MCF 10A (cell line): ENCODE data around the gene ARHGEF37. TPM values are rescaled to one million over a fixed set of nuclear protein-coding genes. Genes with fewer than 3 reads are reported as not detected.

Experiments
- BruUV-seq: library from RNA; stranded (reverse); fragments of 400-500 nt; replicated peaks from 2 replicates; lab custom pipeline; 2021; lab: Mats Ljungman, UMichigan
- CTCF ChIA-PET: fragments of 300-600 bp; sonication (Branson Sonifier 250); formaldehyde crosslinking; extraction: SDS; loops from one replicate; lab custom pipeline; 2021; ENCODE audit warnings: antibody characterized with exemption, inconsistent platforms; lab: Yijun Ruan, JAX
- POLR2A ChIA-PET: fragments of 300-600, 350-650 bp; sonication (Branson Sonifier 250); formaldehyde crosslinking; extraction: SDS; loops from one replicate; lab custom pipeline; 2020; ENCODE audit warnings: antibody characterized with exemption, inconsistent platforms; lab: Yijun Ruan, JAX
- DNase-seq: peaks from one replicate; pipeline ENCODE4 v3.0.0-alpha.2; 2018; ENCODE audit not compliant: unreplicated experiment
- H3K27ac Mint-ChIP-seq: one replicate; pipeline ENCODE4 v1.8.0; 2022; ENCODE audit warnings: mild to moderate bottlenecking, low read depth, mixed read lengths; ENCODE audit not compliant: unreplicated experiment
- H3K27me3 Mint-ChIP-seq: one replicate; pipeline ENCODE4 v1.8.0; 2022; ENCODE audit warnings: mixed read lengths; ENCODE audit not compliant: insufficient read depth, unreplicated experiment
- H3K36me3 Mint-ChIP-seq: one replicate; pipeline ENCODE4 v1.8.0; 2022; ENCODE audit warnings: mild to moderate bottlenecking, moderate library complexity, mixed read lengths; ENCODE audit not compliant: insufficient read depth, unreplicated experiment
- H3K4me1 Mint-ChIP-seq: one replicate; pipeline ENCODE4 v1.8.0; 2022; ENCODE audit warnings: mixed read lengths; ENCODE audit not compliant: insufficient read depth, unreplicated experiment
- H3K4me3 Mint-ChIP-seq: one replicate; pipeline ENCODE4 v1.8.0; 2022; ENCODE audit warnings: mild to moderate bottlenecking, moderate library complexity, mixed read lengths; ENCODE audit not compliant: unreplicated experiment
- H3K9me3 Mint-ChIP-seq: one replicate; pipeline ENCODE4 v1.8.0; 2022; ENCODE audit warnings: mixed read lengths; ENCODE audit not compliant: unreplicated experiment
- intact Hi-C: fragments of 100-400 bp; cut with micrococcal nuclease; formaldehyde crosslinking; loops from 2 replicates; pipeline ENCODE4 v1.14.1; 2022
- total RNA-seq: library from RNA; stranded (reverse); gene quantifications from 2 replicates; pipeline ENCODE4 v1.2.3, GENCODE V29; 2022
- TF ChIP-seq, protein P1 (sequence below): fragments of 200-600 bp; IDR thresholded peaks from one replicate; pipeline ENCODE4 v1.8.0; 2022; ENCODE audit warnings: antibody characterized with exemption, mild to moderate bottlenecking; ENCODE audit not compliant: unreplicated experiment

Gene ARHGEF37
- total RNA-seq, 1 experiment from 2014 or later: 3.9 TPM

DNA sequence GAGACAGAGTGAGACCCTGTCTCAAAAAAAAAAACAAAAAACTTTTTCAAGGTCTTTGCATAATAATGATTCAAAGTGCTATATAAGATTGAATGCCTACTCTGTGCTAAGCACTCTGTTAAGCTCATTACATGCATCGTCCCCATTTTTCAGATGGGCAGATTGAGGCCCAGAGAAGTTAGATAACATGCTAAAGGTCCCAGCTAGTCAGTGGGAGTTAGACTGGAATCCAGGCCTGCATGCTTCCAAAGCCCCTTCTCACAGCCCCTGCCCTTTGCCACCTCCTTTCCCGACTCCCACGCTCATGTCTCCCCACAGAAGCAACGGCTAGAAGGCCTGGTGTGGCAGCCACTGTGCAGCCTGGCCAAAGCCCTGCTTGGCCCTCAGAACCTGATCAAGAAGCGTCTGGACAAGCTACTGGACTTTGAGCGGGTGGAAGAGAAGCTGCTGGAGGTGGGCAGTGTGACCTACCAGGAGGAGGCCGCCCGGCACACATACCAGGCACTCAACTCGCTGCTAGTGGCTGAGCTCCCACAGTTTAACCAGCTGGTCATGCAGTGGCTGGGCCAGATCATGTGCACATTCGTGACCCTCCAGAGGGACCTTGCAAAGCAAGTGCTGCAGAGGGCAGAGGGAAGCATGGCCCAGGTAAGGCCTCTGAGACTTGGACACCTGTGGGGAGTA, 40.3 kb downstream of the ARHGEF37 start:
- intact Hi-C loops: no loop called here
- ChIA-PET POLR2A (interaction anchor here (0.6 to 4.9 kb wide), 7 partner anchors 11 to 127 kb away, joined by 3 to 43 read pairs (median 4); partner anchors contain the start of gene ARHGEF37), CTCF (interaction anchor here (0.6 to 7.7 kb wide), 12 partner anchors 12 to 318 kb away, joined by 3 to 101 read pairs (median 4); partner anchors contain the start of gene ARHGEF37)
- BruUV-seq: no TSS peak
- Mint-ChIP-seq H3K36me3 (peaks cover 33% of the 10 kb centered on the region), H3K27me3 (no peaks in the 10 kb centered on the region), H3K27ac (no peak overlapping the region), H3K4me1 (peaks cover 16% of the 10 kb centered on the region), H3K4me3 (no peak overlapping the region), H3K9me3 (no peaks in the 10 kb centered on the region)
- no peak for DNase-seq
- TF ChIP-seq, protein P1, sequence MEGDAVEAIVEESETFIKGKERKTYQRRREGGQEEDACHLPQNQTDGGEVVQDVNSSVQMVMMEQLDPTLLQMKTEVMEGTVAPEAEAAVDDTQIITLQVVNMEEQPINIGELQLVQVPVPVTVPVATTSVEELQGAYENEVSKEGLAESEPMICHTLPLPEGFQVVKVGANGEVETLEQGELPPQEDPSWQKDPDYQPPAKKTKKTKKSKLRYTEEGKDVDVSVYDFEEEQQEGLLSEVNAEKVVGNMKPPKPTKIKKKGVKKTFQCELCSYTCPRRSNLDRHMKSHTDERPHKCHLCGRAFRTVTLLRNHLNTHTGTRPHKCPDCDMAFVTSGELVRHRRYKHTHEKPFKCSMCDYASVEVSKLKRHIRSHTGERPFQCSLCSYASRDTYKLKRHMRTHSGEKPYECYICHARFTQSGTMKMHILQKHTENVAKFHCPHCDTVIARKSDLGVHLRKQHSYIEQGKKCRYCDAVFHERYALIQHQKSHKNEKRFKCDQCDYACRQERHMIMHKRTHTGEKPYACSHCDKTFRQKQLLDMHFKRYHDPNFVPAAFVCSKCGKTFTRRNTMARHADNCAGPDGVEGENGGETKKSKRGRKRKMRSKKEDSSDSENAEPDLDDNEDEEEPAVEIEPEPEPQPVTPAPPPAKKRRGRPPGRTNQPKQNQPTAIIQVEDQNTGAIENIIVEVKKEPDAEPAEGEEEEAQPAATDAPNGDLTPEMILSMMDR: no peak

- Mint-ChIP-seq H3K36me3 (peaks cover 28% of the 10 kb centered on the region), H3K4me3 (no peak overlapping the region), H3K27ac (no peak overlapping the region), H3K27me3 (no peaks in the 10 kb centered on the region), H3K9me3 (no peaks in the 10 kb centered on the region), H3K4me1 (peaks cover 16% of the 10 kb centered on the region)
- no TSS peak for BruUV-seq
- POLR2A ChIA-PET: interaction anchor here (0.5 to 4.9 kb wide), 9 partner anchors 10 to 327 kb away, joined by 3 to 43 read pairs (median 6); partner anchors contain the start of gene ARHGEF37
- no peak for DNase-seq
- CTCF ChIA-PET: interaction anchor here (0.6 to 7.7 kb wide), 9 partner anchors 12 to 1162 kb away, joined by 3 to 101 read pairs (median 5); partner anchors contain the start of gene ARHGEF37
- TF ChIP-seq, protein P1: no peak
- intact Hi-C loops: no loop called here
Observed at GRCh38 chr5:149622466-149622865, 41.2 kb downstream of the ARHGEF37 start.

GRCh38 chr5:149623473-149623872, 42.2 kb downstream of the ARHGEF37 start:
- no peak for DNase-seq
- Mint-ChIP-seq H3K4me1 (peaks cover 9% of the 10 kb centered on the region), H3K4me3 (no peak overlapping the region), H3K27me3 (no peaks in the 10 kb centered on the region), H3K9me3 (no peaks in the 10 kb centered on the region), H3K36me3 (peaks cover 23% of the 10 kb centered on the region), H3K27ac (no peak overlapping the region)
- intact Hi-C loops: no loop called here
- TF ChIP-seq, protein P1: no peak
- no TSS peak for BruUV-seq
- POLR2A ChIA-PET: interaction anchor here (0.7 to 4.9 kb wide), 4 partner anchors 9 to 377 kb away, joined by 3 to 43 read pairs (median 13); partner anchors contain the start of genes HMGXB3 and TIGD6
- CTCF ChIA-PET: interaction anchor here (0.7 to 7.7 kb wide), 8 partner anchors 11 to 242 kb away, joined by 3 to 101 read pairs (median 8); partner anchors contain the start of gene ARHGEF37

- H3K4me3 Mint-ChIP-seq: no peak overlapping the region
- intact Hi-C loops: no loop called here
- DNase-seq: no peak
- no peaks in the 10 kb centered on the region for H3K27me3 Mint-ChIP-seq
- TF ChIP-seq, protein P1: no peak
- H3K4me1 Mint-ChIP-seq: peaks cover 5% of the 10 kb centered on the region
- ChIA-PET POLR2A (no interaction called here), CTCF (no interaction called here)
- no TSS peak for BruUV-seq
- H3K9me3 Mint-ChIP-seq: no peaks in the 10 kb centered on the region
- peaks cover 25% of the 10 kb centered on the region for H3K36me3 Mint-ChIP-seq
- H3K27ac Mint-ChIP-seq: no peak overlapping the region
Observed at GRCh38 chr5:149627070-149627469, 45.8 kb downstream of the ARHGEF37 start.
